Astrocyte of the cerebellum (primary cell): ENCODE data around the gene SEC23B.
"Not testable (repeated sequence)": the region's sequence is repeated elsewhere in the genome, so short reads cannot be mapped to it uniquely, and the experiment has no call there.

ENCODE experiments used
- DNase-seq: peaks from one replicate; pipeline ENCODE4 v3.0.0-alpha.2; 2011; ENCODE audit warnings: low read depth
- H3K4me3 ChIP-seq: 2 replicates; pipeline ENCODE4 v1.5.1; 2011; ENCODE audit warnings: mild to moderate bottlenecking, low read depth, low read length, moderate library complexity
- CTCF ChIP-seq: IDR thresholded peaks from 2 replicates; pipeline ENCODE4 v1.5.1; 2012; ENCODE audit warnings: low read length, low read depth, moderate library complexity, mild to moderate bottlenecking; ENCODE audit errors: missing control alignments
- in situ Hi-C: cut with HindIII; loops from 2 replicates; pipeline ENCODE4 v1.10.0; 2017; ENCODE audit warnings: low sequenced_read_pairs

SEC23B gene

GRCh38 chr20:18481596-18481995 lies 26.1 kb upstream of the SEC23B start:
- no peak overlapping the region for H3K4me3 ChIP-seq
- no peak for TF ChIP-seq CTCF
- DNase-seq: no peak
- in situ Hi-C loops: no loop called here

GRCh38 chr20:18488301-18488700 lies 19.4 kb upstream of the SEC23B start:
- H3K4me3 ChIP-seq: no peak overlapping the region
- DNase-seq: no peak
- in situ Hi-C loops: no loop called here
- no peak for TF ChIP-seq CTCF

- peak overlapping the region; percentile 75 for H3K4me3 ChIP-seq
- in situ Hi-C loops: no loop called here
- no peak for TF ChIP-seq CTCF
- no peak for DNase-seq
Observed at GRCh38 chr20:18496042-18496441, 11.7 kb upstream of the SEC23B start.

- peak within 1 kb of the TSS; percentile 75 for H3K4me3 ChIP-seq
- TF ChIP-seq CTCF: no peak
- peak; percentile 38 for DNase-seq
- in situ Hi-C loops: no loop called here
Observed at GRCh38 chr20:18496740-18497592, 10.8 kb upstream of the SEC23B start, which contains the start of gene RBBP9. Gene RBBP9 (minus strand): TSS chr20:18497225. CDS start chr20:18497167, 58 bp downstream.

- in situ Hi-C loops: no loop called here
- H3K4me3 ChIP-seq: no peak overlapping the region
- DNase-seq: no peak
- TF ChIP-seq CTCF: no peak
Observed at GRCh38 chr20:18497603-18498002, 10.1 kb upstream of the SEC23B start.

- DNase-seq, in situ Hi-C loops, H3K4me3 ChIP-seq: not testable (repeated sequence)
Observed at GRCh38 chr20:18501672-18502071, 6.1 kb upstream of the SEC23B start.

GRCh38 chr20:18504479-18505060 lies 3.2 kb upstream of the SEC23B start:
- no peak for TF ChIP-seq CTCF
- DNase-seq: no peak
- no peak overlapping the region for H3K4me3 ChIP-seq
- in situ Hi-C loops: no loop called here
